GM12878 (cell line): ENCODE results near the gene FAM120B. TPM values are rescaled to one million over a fixed set of nuclear protein-coding genes. Genes with fewer than 3 reads are reported as not detected.

Experiments used
- ATF2 ChIP-seq: IDR thresholded peaks from 2 replicates; pipeline ENCODE4 v1.6.1; 2012; ENCODE audit warnings: low read length, inconsistent platforms
- BCL3 ChIP-seq: IDR thresholded peaks from 2 replicates; pipeline ENCODE4 v1.6.1; 2011; ENCODE audit warnings: borderline replicate concordance, low read depth, mild to moderate bottlenecking, moderate library complexity, low read length; ENCODE audit not compliant: insufficient read depth, poor library complexity, severe bottlenecking
- CREM ChIP-seq: IDR thresholded peaks from 2 replicates; pipeline ENCODE4 v1.6.1; 2014; ENCODE audit warnings: antibody characterized with exemption, low read depth
- E2F4 ChIP-seq: IDR thresholded peaks from 2 replicates; pipeline ENCODE4 v1.6.1; 2012; ENCODE audit warnings: low read depth, low read length, improper control_type of control experiment
- IRF4 ChIP-seq: IDR thresholded peaks from 2 replicates; pipeline ENCODE4 v1.6.1; 2011; ENCODE audit warnings: low read depth, low read length
- KLF5 ChIP-seq: fragments of 450-650 bp; IDR thresholded peaks from 2 replicates; pipeline ENCODE4 v1.6.1; 2014; ENCODE audit warnings: mild to moderate bottlenecking; ENCODE audit not compliant: partially characterized antibody
- MYC ChIP-seq: IDR thresholded peaks from 2 replicates; pipeline ENCODE4 v1.6.1; 2011; ENCODE audit warnings: mild to moderate bottlenecking, low read length, moderate library complexity, inconsistent platforms; ENCODE audit not compliant: insufficient read depth, insufficient replicate concordance, insufficient read length, severe bottlenecking
- PBX3 ChIP-seq: IDR thresholded peaks from 2 replicates; pipeline ENCODE4 v1.6.1; 2011; ENCODE audit warnings: mild to moderate bottlenecking, low read depth, low read length, moderate library complexity; ENCODE audit not compliant: insufficient replicate concordance
- REST ChIP-seq: IDR thresholded peaks from 2 replicates; pipeline ENCODE4 v1.6.1; 2012; ENCODE audit warnings: mild to moderate bottlenecking, low read depth, low read length
- SMAD1 ChIP-seq: fragments of 450-650 bp; IDR thresholded peaks from 2 replicates; pipeline ENCODE4 v1.6.1; 2018; ENCODE audit warnings: mild to moderate bottlenecking, low read depth; ENCODE audit not compliant: partially characterized antibody
- SMC3 ChIP-seq: IDR thresholded peaks from 2 replicates; pipeline ENCODE4 v1.6.1; 2011; ENCODE audit warnings: low read length, improper control_type of control experiment, borderline replicate concordance
- USF2 ChIP-seq: IDR thresholded peaks from 2 replicates; pipeline ENCODE4 v1.6.1; 2011; ENCODE audit warnings: low read depth, low read length, improper control_type of control experiment, borderline replicate concordance
- ZBTB40 ChIP-seq: fragments of 450-650 bp; IDR thresholded peaks from 2 replicates; pipeline ENCODE4 v1.6.1; 2016; ENCODE audit warnings: mild to moderate bottlenecking, moderate library complexity, borderline replicate concordance
- polyA plus RNA-seq, 11 experiments: library from polyadenylated mRNA; depleted of rRNA in 4 of 11; unstranded in 6 of 11; stranded (reverse) in 5 of 11; fragments of >200 nt; fragmentation: Nextera tagmentation in 4 of 11; fragmentation: Illumina TruSeq in 1 of 11; extraction: Ambion mirVana in 4 of 11; extraction: Trizol in 1 of 11; gene quantifications; 1 replicate in 1 of 11; 2 replicates in 10 of 11; pipeline versions ENCODE4 v1.2.1 to v1.2.3, GENCODE V29; 2011 to 2016; ENCODE audit warnings: inconsistent platforms in 2 of 11, missing spikeins in 2 of 11, low read depth in 1 of 11
- total RNA-seq, 4 experiments: library from RNA; depleted of rRNA in 3 of 4; stranded (reverse); fragments of >200 nt in 3 of 4; fragmentation: Illumina TruSeq in 1 of 4; extraction: Trizol in 1 of 4; gene quantifications; 2 replicates each; pipeline versions ENCODE4 v1.2.1 to v1.2.3, GENCODE V29; 2013 to 2021

The FAM120B gene
- total and polyA plus RNA-seq, 10 of the 15 experiments (the other 5 are each of a cell fraction or from before 2014, with no cell fraction given) = 3.3 to 21.6 (median 15.3) TPM

- TF ChIP-seq IRF4 (no peak), CREM (peak; percentile 55; the same call in 1 of the 2 replicates), ATF2 (no peak), USF2 (no peak), MYC (no peak), BCL3 (peak; percentile 18), KLF5 (peak; percentile 62), PBX3 (no peak), SMAD1 (no peak), REST (no peak), ZBTB40 (peak; percentile 86), E2F4 (no peak), SMC3 (no peak)
These were observed at the start of gene FAM120B (continued) for GRCh38 chr6:170306324-170307079.
